KMS-11 (cell line): ENCODE data around the gene TMA16.

ENCODE experiments used
- H2AFZ ChIP-seq: fragments of 200-600 bp; sonication (generic); 2 replicates; pipeline ENCODE4 v1.6.1; 2016; ENCODE audit warnings: antibody characterized with exemption, mixed run types, low read depth
- H3K27ac ChIP-seq: fragments of 200-600 bp; sonication (generic); 2 replicates; pipeline ENCODE4 v1.6.1; 2016; ENCODE audit warnings: mild to moderate bottlenecking, mixed run types
- H3K27me3 ChIP-seq: fragments of 200-600 bp; sonication (generic); 2 replicates; pipeline ENCODE4 v1.6.1; 2017; ENCODE audit warnings: mild to moderate bottlenecking, low read depth, mixed run types, moderate library complexity; ENCODE audit not compliant: insufficient read depth
- H3K36me3 ChIP-seq: fragments of 200-600 bp; sonication (generic); 2 replicates; pipeline ENCODE4 v1.6.1; 2017; ENCODE audit warnings: mild to moderate bottlenecking, mixed run types; ENCODE audit not compliant: insufficient read depth
- H3K4me1 ChIP-seq: fragments of 200-600 bp; sonication (generic); 2 replicates; pipeline ENCODE4 v1.6.1; 2016; ENCODE audit warnings: mild to moderate bottlenecking, low read depth, mixed run types; ENCODE audit not compliant: poor library complexity, severe bottlenecking
- H3K4me2 ChIP-seq: fragments of 200-600 bp; sonication (generic); 2 replicates; pipeline ENCODE4 v1.7.0; 2016; ENCODE audit warnings: mild to moderate bottlenecking, mixed run types
- H3K4me3 ChIP-seq: fragments of 200-600 bp; sonication (generic); IDR thresholded peaks from 2 replicates; pipeline ENCODE4 v1.6.1; 2017; ENCODE audit warnings: low read depth, low read length, mixed read lengths; ENCODE audit not compliant: insufficient read depth
- H3K79me2 ChIP-seq: fragments of 200-600 bp; sonication (generic); 2 replicates; pipeline ENCODE4 v1.6.1; 2016; ENCODE audit warnings: low read depth, mixed run types; ENCODE audit not compliant: insufficient read depth
- H3K9ac ChIP-seq: fragments of 200-600 bp; sonication (generic); 2 replicates; pipeline ENCODE4 v1.6.1; 2016; ENCODE audit warnings: mild to moderate bottlenecking, mixed run types
- H4K20me1 ChIP-seq: fragments of 200-600 bp; sonication (generic); 2 replicates; pipeline ENCODE4 v1.6.1; 2016; ENCODE audit warnings: mild to moderate bottlenecking, mixed run types; ENCODE audit not compliant: insufficient read depth
- CTCF ChIP-seq: fragments of 200-600 bp; sonication (generic); conservative IDR thresholded peaks from 2 replicates; pipeline ENCODE4 v1.6.1; 2017; ENCODE audit warnings: low read depth, mild to moderate bottlenecking, antibody characterized with exemption, low read length, moderate library complexity, mixed read lengths

The TMA16 gene

GRCh38 chr4:163558539-163559044 is 64.1 kb downstream of the TMA16 start:
- Histone ChIP-seq H3K27ac (no peak overlapping the region), H3K9ac (no peak overlapping the region), H3K27me3 (no peaks in the 10 kb centered on the region), H3K79me2 (no peaks in the 10 kb centered on the region), H3K4me3 (no peak overlapping the region), H3K36me3 (no peaks in the 10 kb centered on the region), H3K4me2 (no peak overlapping the region), H2AFZ (no peak overlapping the region), H4K20me1 (no peaks in the 10 kb centered on the region), H3K4me1 (no peaks in the 10 kb centered on the region)
- no peak for TF ChIP-seq CTCF

DNA sequence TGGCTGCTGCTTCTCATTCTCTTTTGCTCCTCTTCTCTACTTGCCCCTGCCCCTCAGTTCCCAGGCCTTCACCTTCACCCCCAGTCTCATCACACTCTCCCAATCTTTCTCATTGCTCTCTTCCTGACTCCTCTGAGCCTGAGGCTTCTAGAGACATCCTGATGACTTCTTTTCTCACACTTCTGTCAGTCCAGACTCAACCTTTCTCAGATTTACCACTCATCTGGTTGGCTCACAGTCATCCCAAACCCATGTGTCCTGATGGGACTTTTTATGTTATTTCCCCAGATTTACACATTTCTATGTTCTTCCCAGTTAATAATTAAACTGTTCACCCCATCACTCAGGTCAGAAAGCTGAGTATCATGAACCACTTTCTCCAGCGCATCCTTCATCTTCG is 68.0 kb downstream of the TMA16 start:
- H3K9ac ChIP-seq, result no peak overlapping the region
- H3K27ac ChIP-seq, result no peak overlapping the region
- no peaks in the 10 kb centered on the region for H3K36me3 ChIP-seq
- no peak overlapping the region for H2AFZ ChIP-seq
- no peaks in the 10 kb centered on the region for H3K79me2 ChIP-seq
- no peaks in the 10 kb centered on the region for H3K27me3 ChIP-seq
- H3K4me3 ChIP-seq, result no peak overlapping the region
- no peaks in the 10 kb centered on the region for H3K4me1 ChIP-seq
- TF ChIP-seq CTCF, result no peak
- H4K20me1 ChIP-seq, result no peaks in the 10 kb centered on the region
- no peak overlapping the region for H3K4me2 ChIP-seq

DNA sequence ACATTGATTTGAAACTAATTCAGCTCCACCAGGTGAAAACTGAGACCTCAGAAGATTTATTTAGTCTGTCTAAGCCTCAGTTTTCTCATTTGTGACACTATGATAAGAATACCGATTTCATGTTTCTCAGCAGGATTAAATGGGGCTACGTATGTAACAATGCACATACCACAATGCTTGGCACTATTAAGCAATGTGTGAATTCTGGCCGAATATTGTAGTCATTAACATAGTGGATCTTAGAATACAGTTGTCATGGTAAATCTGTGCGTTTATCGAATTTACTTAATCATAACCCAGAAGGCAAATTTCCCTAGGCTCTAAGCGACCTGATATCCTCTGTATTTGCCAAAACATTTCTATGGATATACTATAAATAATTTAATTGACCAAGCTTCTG is 69.1 kb downstream of the TMA16 start:
- H3K4me1 ChIP-seq, result no peaks in the 10 kb centered on the region
- H3K4me2 ChIP-seq, result no peak overlapping the region

DNA sequence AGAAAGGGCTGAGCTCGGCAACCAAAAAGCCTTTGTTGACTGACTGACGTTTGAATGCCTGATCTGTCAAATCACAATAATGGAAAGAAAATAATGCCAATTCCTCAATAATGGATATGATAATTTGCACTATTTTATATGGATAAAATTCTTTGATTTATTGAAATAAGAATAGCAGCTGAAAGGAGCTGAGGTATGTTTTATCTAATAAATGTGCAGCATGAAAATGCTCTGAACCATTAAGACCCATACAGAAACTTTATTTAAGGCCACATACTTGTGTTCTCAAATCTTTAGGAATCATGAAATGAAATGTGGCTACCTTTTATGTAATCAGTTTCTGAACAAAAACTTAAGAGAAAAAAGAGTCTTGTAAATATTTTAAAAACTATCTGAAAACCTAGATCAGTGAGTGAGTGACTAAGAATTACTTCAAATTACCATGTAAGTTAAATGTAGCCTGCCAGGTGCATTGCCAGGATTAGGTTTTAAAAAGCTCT is 69.8 kb downstream of the TMA16 start:
- H3K4me1 ChIP-seq, result no peaks in the 10 kb centered on the region
- H3K4me2 ChIP-seq, result no peak overlapping the region
- no peak overlapping the region for H3K27ac ChIP-seq
- H3K36me3 ChIP-seq, result no peaks in the 10 kb centered on the region
- no peaks in the 10 kb centered on the region for H3K27me3 ChIP-seq
- no peak for TF ChIP-seq CTCF
- H2AFZ ChIP-seq, result no peak overlapping the region
- H4K20me1 ChIP-seq, result no peaks in the 10 kb centered on the region
- no peak overlapping the region for H3K9ac ChIP-seq
- no peak overlapping the region for H3K4me3 ChIP-seq
- H3K79me2 ChIP-seq, result no peaks in the 10 kb centered on the region

More for the DNA sequence above, 69.1 kb downstream of the TMA16 start:
- Histone ChIP-seq H3K4me3 (no peak overlapping the region), H3K79me2 (no peaks in the 10 kb centered on the region), H4K20me1 (no peaks in the 10 kb centered on the region), H3K9ac (no peak overlapping the region), H3K36me3 (no peaks in the 10 kb centered on the region), H2AFZ (no peak overlapping the region), H3K27ac (no peak overlapping the region), H3K27me3 (no peaks in the 10 kb centered on the region)
- no peak for TF ChIP-seq CTCF
